ENCODE measurements around the gene PATJ.
"Not testable (repeated sequence)": the region's sequence is repeated elsewhere in the genome, so short reads cannot be mapped to it uniquely, and the experiment has no call there.

PATJ gene

DNA sequence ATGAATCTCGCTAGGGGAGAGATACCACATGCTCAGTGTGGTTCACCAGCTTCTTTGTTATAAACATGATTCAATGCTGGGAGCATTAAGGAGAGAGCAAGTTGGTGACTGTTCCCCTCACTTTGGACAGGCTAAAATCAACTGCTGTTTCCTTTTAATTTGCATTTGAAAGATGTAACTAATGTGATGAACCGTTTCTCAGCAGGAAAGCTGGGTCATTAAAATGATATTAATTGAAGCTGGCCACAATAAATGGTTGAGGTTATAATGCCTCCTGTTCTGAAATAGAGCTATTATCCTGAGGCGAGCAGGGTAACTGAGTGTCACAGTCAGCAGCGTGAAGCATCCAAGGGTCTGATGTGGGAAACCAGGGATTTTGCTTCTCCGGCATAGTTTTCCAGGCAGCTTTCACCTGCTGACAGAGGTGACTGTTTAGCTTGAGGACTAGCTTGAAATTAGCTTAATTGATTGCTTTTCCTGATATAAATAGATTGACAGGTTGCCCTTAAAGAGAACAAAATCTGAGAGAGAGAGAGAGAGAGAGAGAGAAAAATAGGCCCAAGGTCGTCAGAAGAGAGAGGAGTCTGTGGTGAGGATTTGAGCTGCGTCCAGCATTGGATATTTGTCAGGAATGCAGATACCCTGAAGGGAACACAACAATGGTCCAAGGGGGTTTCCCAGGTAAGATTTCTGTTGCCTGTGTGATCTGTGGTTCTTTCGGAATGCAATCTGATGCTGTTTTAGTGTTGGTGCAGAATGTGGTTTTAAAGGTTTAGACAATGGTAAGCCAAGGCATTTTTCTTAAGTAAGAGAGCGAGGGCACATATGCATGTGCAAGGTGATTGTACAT lies 209.7 kb downstream of the PATJ start:
- DNase-seq (ENCODE audit: low read depth) = no peak

DNA sequence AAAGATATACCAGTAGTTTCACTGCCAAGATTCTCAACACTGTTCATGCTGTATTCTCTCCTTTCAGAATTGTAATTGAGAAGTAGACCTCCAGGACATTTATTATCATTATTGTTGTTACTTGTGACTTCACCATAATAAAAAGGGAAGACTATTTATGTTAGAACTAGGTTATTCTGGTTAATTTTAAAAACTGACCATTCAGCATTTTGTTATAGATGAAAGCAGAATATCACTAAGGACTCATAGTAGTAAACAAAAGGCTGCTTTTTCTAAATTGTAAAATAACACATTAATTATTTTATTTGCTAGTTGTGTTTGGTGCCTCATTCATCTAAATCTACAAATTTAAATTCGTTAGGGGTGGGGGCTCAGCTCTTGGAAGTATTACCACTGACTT lies 210.4 kb downstream of the PATJ start:
- DNase-seq (ENCODE audit: low read depth) = no peak

DNA sequence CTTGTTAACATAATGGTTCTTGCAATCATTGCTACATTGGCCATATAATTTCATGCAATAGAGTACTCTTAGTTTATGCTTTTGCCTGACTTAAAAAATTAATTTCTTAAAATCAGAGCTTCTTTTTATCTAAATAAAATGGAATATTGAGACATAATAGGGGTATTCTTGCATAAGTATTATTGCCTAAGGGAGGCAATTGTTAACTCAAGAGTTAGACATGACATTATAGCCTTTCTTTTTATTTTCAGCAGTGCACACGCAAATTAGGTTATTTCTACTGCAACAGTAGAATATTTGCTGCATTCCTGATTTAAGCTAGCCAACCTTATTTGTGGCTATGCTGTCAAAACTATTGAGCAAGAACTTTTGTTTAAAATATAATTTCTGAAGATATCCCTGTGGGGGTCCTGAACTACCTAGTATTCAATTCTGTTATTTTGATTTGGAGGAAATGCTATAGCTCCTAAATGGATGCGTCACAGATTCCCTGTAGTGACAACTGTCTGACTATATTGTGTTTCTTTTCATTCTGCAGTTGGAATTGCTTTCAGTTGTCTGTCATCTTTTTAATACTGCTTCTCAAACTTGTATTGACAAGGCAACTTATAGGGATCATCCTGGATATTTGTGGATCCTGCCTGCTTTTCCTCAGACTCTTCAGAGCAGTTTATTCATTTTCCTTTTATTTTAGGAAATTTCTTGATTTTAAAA lies 211.0 kb downstream of the PATJ start:
- no peak for DNase-seq (ENCODE audit: low read depth)

DNA sequence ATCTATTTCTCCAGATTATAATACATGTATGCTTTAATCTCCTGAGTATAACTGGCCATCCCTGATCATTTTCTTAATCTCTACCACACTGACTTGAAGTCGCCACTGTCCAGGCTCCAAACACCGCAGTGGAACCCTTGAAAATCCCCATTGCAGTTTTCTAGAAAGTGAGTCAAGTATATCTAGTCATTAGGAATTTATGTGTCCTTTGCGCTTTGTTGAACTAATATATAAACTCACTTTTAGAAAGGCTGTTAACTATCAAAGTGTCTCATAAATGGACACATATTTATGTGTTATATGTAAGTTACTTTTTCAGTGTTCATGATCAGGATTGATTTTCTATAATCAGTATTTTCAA lies 211.5 kb downstream of the PATJ start:
- DNase-seq (ENCODE audit: low read depth) = no peak

- no peak for DNase-seq (ENCODE audit: low read depth)
Observed at GRCh38 chr1:61955261-61955660, 213.0 kb downstream of the PATJ start.

GRCh38 chr1:61956016-61956645 lies 213.9 kb downstream of the PATJ start:
- DNase-seq (ENCODE audit: low read depth) = no peak

- no peak for DNase-seq (ENCODE audit: low read depth)
Observed at GRCh38 chr1:61956784-61957183, 214.5 kb downstream of the PATJ start.

DNA sequence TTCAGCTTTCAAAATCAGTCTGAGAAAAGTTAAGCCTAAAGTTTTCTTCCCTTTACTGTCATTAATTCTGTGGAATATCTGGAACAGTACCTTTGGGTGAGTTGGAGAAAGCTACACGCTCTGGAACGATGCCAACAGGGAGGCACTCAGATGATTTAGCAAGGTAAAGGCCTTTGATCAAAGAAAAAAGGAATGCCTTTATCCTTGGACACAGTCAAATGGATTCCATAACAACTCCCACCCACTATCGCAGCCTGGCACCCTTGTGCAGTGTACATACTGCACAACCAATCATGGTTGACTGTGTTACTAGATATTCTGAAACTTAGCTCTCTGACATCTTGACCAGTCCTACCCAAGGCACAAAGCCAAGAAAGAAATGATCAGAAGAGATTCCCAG lies 218.7 kb downstream of the PATJ start:
- DNase-seq (ENCODE audit: low read depth) = no peak

- no peak for DNase-seq (ENCODE audit: low read depth)
Observed at GRCh38 chr1:61962631-61963030, 220.4 kb downstream of the PATJ start.

- not testable (repeated sequence) for DNase-seq (ENCODE audit: low read depth)
Observed at GRCh38 chr1:61966450-61967225, 224.4 kb downstream of the PATJ start.

DNA sequence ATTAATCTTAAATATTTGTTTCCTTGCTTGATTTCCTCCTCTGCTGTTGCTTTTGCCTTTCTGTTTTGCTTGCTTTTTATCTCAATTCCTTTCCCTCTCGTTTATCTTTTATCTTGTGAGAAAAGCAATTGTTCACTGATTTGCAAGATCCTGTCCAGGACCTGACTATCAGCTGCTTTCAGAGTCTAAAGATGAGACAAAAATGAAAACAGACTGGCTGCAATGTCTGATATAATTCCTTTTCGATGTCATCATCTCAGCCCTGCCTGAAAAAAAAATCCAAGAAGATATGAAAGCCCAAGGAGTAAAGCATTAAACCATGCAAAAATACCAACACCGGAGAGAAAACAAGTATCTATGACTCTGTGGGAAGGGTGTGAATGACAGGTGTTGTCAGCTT lies 225.5 kb downstream of the PATJ start:
- DNase-seq (ENCODE audit: low read depth) = no peak

GRCh38 chr1:61968869-61969268 lies 226.6 kb downstream of the PATJ start:
- no peak for DNase-seq (ENCODE audit: low read depth)

DNA sequence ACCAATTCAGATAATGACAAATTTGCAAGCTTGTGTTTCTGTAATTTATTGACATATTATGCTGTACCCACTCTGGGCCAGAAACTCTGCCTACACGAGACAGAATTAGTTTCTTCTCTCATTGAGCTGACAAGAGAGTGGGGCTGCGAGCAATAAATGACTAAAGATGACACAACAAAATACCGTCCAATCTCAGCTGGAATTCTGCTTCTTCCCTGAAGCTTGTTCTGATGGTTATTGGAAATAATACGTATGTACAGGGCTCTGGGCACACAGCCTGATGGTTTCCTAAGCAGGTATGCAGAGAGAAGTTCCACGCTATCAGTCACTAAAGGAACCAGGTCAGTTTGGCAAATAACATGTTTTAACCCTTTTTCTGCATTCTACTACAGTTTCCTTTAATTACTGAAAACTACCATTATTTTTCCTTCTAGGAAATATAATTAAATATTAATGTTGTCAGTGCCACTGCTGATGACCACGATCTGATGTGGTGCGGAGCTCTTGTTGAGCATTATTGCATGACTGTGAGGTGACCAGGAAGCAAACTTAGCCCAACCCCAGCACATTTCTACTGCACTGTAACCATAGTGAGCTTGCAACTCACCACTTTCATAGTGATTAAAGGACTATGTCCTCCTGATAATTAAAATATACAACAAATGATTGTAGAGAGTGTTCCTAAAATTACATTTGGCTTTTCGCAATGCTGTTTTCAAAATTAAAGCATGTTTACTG lies 231.0 kb downstream of the PATJ start:
- DNase-seq (ENCODE audit: low read depth) = no peak

GRCh38 chr1:61975638-61976037 lies 233.4 kb downstream of the PATJ start:
- DNase-seq (ENCODE audit: low read depth) = no peak

DNA sequence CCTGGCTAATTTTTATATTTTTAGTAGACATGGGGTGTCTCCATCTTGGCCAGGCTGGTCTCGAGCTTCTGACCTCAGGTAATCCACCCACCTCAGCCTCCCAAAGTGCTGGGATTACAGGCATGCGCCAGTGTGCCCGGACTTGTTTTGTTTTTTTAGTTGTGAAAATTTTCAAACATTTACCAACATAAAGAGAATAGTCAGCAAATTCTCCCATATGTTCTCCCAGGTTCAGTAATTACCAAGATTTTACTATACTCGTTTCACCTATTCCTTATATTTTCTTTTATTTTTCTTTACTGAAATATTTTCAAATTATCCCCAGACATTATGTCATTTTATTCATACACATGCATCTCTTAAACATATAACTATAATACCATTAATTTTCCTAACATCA lies 234.3 kb downstream of the PATJ start:
- DNase-seq (ENCODE audit: low read depth) = no peak

DNA sequence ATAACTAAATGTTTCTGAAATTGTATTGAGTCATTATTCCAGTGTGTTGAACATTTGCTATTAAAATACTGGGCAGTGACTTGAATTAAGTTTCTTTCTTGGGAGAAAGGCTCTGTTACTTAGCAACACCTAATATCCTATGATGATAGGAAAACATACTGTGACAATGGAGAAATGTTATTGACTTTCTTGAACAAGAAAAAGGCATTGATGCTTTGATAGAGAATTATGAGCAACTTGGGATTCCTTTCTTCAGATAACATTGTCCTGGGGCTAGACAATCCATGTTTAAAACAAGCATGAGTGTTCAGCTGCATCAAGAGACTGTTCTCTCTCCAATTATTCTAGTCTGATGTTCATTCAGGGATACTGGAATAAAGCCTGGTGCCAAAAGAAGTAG lies 236.5 kb downstream of the PATJ start:
- no peak for DNase-seq (ENCODE audit: low read depth)

DNA sequence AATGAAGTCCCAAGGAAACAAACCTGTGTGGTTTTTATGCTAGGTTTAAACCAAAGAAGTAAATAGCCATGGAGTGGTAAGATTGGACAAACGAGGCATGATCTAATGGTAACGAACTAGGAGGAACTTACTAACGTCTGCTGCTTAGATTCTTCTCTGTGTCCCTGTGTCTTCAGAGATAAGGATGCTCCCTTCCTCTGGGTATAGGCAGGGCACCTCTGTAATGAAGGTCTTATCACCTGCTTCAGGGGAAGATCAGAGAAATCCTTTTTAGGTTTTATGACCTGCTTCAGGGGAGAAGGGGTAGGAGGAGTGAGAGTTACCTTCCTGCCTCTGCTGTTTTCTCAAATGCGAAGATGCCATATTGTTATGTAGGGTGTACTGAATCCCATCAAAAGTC lies 237.4 kb downstream of the PATJ start:
- no peak for DNase-seq (ENCODE audit: low read depth)

DNA sequence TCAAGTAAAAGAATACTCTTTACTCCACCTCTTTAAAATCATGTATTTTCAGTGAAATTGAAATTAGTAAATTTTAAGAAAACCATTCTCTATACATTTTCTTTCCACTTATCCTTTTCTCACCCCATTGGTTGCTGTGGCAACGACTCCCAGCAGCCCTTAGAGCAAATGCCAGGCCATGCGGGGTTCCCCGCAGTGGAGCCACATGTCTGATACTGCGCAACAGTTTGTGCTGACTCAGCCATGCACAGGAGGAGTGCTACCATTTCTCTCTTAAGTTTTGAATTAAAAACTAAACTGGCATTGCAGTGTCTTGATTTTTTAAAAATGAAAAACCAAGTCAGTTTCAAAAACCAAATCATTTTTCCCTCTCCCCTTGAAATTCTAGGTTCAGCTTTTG lies 238.3 kb downstream of the PATJ start:
- no peak for DNase-seq (ENCODE audit: low read depth)

- no peak for DNase-seq (ENCODE audit: low read depth)
Observed at GRCh38 chr1:61981870-61982660, 239.8 kb downstream of the PATJ start.

- DNase-seq (ENCODE audit: low read depth) = no peak
Observed at GRCh38 chr1:61983236-61983635, 241.0 kb downstream of the PATJ start.

GRCh38 chr1:61992257-61992656 lies 250.0 kb downstream of the PATJ start:
- DNase-seq (ENCODE audit: low read depth) = no peak

All from activated gamma-delta T cell treated with anti-CD3 and anti-CD28 coated beads, Interleukin-2, amount 50 U/mL, for 16 hours (primary cell).